PC-3 (cell line): ENCODE data around the gene PIGV. TPM values are rescaled to one million over a fixed set of nuclear protein-coding genes. Genes with fewer than 3 reads are reported as not detected.

Experiments
- ATAC-seq: fragments of 200-7000 bp; cut with Tn5 transposase; 2 replicates; pipeline ENCODE4 v1.9.1; 2020; ENCODE audit warnings: mild to moderate bottlenecking, moderate library complexity
- BruUV-seq: library from RNA; stranded (reverse); fragments of 400-500 nt; replicated peaks from 2 replicates; lab custom pipeline; 2021; lab: Mats Ljungman, UMichigan
- CTCF ChIA-PET: fragments of 300-600 bp; sonication (Branson Sonifier 250); formaldehyde crosslinking; loops from one replicate; lab custom pipeline; 2022; ENCODE audit warnings: antibody characterized with exemption; lab: Charles Lee
- POLR2A ChIA-PET: fragments of 300-600 bp; sonication (Branson Sonifier 250); formaldehyde crosslinking; loops from one replicate; lab custom pipeline; 2022; ENCODE audit warnings: antibody characterized with exemption; ENCODE audit not compliant: unreplicated experiment; lab: Charles Lee
- DNase-seq: peaks from one replicate; pipeline ENCODE4 v3.0.0-alpha.2; 2015
- H2AFZ ChIP-seq: fragments of 300-600 bp; sonication (generic); 2 replicates; pipeline ENCODE4 v1.6.0; 2016; ENCODE audit warnings: antibody characterized with exemption, low read length
- H3F3A ChIP-seq: fragments of 300-600 bp; sonication (generic); one replicate; pipeline ENCODE4 v1.6.0; 2017; ENCODE audit warnings: antibody characterized with exemption, low read length, control low read depth, mild to moderate bottlenecking; ENCODE audit not compliant: unreplicated experiment
- H3K27ac ChIP-seq: fragments of 300-600 bp; sonication (generic); 2 replicates; pipeline ENCODE4 v1.5.1; 2016; ENCODE audit warnings: mild to moderate bottlenecking, low read length
- H3K27me3 ChIP-seq: fragments of 300-600 bp; sonication (generic); 2 replicates; pipeline ENCODE4 v1.6.1; 2016; ENCODE audit warnings: low read length, mixed read lengths
- H3K36me3 ChIP-seq: fragments of 300-600 bp; sonication (generic); 2 replicates; pipeline ENCODE4 v1.6.1; 2016; ENCODE audit warnings: low read depth, mixed run types, low read length, mixed read lengths
- H3K4me1 ChIP-seq: fragments of 300-600 bp; sonication (generic); 2 replicates; pipeline ENCODE4 v1.5.1; 2016; ENCODE audit warnings: low read length; ENCODE audit not compliant: insufficient read depth
- H3K4me2 ChIP-seq: fragments of 300-600 bp; sonication (generic); 2 replicates; pipeline ENCODE4 v1.6.0; 2016; ENCODE audit warnings: low read length
- H3K4me3 ChIP-seq: fragments of 300-600 bp; sonication (generic); 2 replicates; pipeline ENCODE4 v1.5.1; 2016; ENCODE audit warnings: mild to moderate bottlenecking, low read length, mixed read lengths
- H3K79me2 ChIP-seq: fragments of 300-600 bp; sonication (generic); 2 replicates; pipeline ENCODE4 v1.6.1; 2017; ENCODE audit warnings: low read length, mixed read lengths
- H3K9ac ChIP-seq: fragments of 300-600 bp; sonication (generic); 2 replicates; pipeline ENCODE4 v1.6.0; 2016; ENCODE audit warnings: mild to moderate bottlenecking, low read length
- H3K9me2 ChIP-seq: fragments of 300-600 bp; sonication (generic); replicated peaks from 2 replicates; pipeline ENCODE4 v1.6.1; 2016; ENCODE audit warnings: mixed run types, low read length, mixed read lengths
- H3K9me3 ChIP-seq: fragments of 300-600 bp; sonication (generic); 2 replicates; pipeline ENCODE4 v1.6.1; 2016; ENCODE audit warnings: low read length, mixed read lengths
- H4K20me1 ChIP-seq: fragments of 300-600 bp; sonication (generic); 2 replicates; pipeline ENCODE4 v1.6.1; 2016; ENCODE audit warnings: low read length, mixed read lengths
- EZH2 ChIP-seq: fragments of 300-600 bp; sonication (generic); IDR thresholded peaks from one replicate; pipeline ENCODE4 v1.6.1; 2017; ENCODE audit warnings: antibody characterized with exemption, mild to moderate bottlenecking, low read length; ENCODE audit not compliant: unreplicated experiment
- EZH2phosphoT487 ChIP-seq: fragments of 300-600 bp; sonication (generic); IDR thresholded peaks from 2 replicates; pipeline ENCODE4 v1.6.1; 2018; ENCODE audit warnings: mild to moderate bottlenecking, antibody characterized with exemption, low read length, borderline replicate concordance
- intact Hi-C: fragments of 100-400 bp; cut with micrococcal nuclease; formaldehyde crosslinking; loops from 2 replicates; pipeline ENCODE4 v1.9.0; 2023
- total RNA-seq: library from RNA; depleted of rRNA; stranded (reverse); fragments of >200 nt; gene quantifications from 2 replicates; pipeline ENCODE4 v1.2.3, GENCODE V29; 2014
- TF ChIP-seq, protein P1 (sequence below): fragments of 300-600 bp; sonication (generic); conservative IDR thresholded peaks from 2 replicates; pipeline ENCODE4 v1.5.1; 2017; ENCODE audit warnings: antibody characterized with exemption, low read depth, mild to moderate bottlenecking, low read length

The PIGV gene
- total RNA-seq, 1 experiment from 2014 or later, result 6.0 TPM

DNA sequence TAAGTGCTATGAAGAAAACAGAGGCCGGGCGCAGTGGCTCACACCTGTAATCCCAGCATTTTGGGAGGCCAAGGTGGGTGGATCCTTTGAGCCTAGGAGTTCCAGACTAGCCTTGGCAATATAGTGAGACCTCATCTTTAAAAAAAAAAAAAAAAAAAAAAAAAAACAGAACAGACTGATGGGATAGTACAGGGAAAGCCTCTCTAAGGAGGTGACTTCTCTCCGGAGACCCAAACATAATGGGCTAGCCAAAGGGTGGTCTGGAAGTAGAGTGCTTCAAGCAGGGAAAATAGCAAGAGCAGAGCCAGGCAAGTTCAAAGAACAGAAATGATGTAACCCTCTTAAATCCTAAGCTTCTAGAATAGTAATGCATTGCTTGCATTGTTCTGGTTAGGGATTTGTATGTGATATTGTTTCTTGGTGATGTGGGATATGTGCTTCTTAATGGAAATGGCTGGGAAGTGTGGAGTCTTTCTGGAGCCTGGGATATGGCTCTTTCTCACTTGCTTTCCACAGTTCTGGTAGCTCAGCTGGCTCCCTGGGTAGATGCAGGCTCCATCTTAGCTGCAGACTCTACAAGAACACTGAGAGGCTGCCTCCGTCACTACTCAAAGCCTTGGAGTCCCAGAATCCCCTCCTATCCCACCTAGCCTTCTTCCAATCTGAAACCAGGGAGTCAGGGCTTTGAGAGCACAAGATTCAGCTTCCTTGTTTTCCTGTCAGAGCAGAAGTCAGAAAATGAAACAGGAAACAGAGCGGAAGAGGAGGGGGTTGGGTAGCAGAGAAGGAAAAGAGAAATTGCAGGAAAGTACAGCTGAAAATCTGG, 1.9 kb upstream of the PIGV start:
- intact Hi-C loops, result loop anchor here (5.0 kb wide), 1 partner anchor 76 kb away; the partner anchor contains the start of gene SFN
- H3K4me1 ChIP-seq, result peaks cover 55% of the 10 kb centered on the region
- peak overlapping the region; percentile 90; the same call in 1 of the 2 replicates for H3K27ac ChIP-seq
- no peaks in the 10 kb centered on the region for H3K9me3 ChIP-seq
- BruUV-seq, result no TSS peak
- H3K79me2 ChIP-seq, result peaks cover 8% of the 10 kb centered on the region; the same call in 1 of the 2 replicates
- H3F3A ChIP-seq, result peaks cover 4% of the 10 kb centered on the region
- H3K27me3 ChIP-seq, result no peaks in the 10 kb centered on the region
- no peaks in the 10 kb centered on the region for H4K20me1 ChIP-seq
- H3K4me3 ChIP-seq, result no peak overlapping the region
- ATAC-seq (no peak), DNase-seq (no peak)
- CTCF ChIA-PET, result interaction anchor here (0.5 to 1.0 kb wide), 2 partner anchors 81 to 108 kb away, joined by 4 read pairs; no protein-coding TSS in a partner anchor
- TF ChIP-seq, protein P1, sequence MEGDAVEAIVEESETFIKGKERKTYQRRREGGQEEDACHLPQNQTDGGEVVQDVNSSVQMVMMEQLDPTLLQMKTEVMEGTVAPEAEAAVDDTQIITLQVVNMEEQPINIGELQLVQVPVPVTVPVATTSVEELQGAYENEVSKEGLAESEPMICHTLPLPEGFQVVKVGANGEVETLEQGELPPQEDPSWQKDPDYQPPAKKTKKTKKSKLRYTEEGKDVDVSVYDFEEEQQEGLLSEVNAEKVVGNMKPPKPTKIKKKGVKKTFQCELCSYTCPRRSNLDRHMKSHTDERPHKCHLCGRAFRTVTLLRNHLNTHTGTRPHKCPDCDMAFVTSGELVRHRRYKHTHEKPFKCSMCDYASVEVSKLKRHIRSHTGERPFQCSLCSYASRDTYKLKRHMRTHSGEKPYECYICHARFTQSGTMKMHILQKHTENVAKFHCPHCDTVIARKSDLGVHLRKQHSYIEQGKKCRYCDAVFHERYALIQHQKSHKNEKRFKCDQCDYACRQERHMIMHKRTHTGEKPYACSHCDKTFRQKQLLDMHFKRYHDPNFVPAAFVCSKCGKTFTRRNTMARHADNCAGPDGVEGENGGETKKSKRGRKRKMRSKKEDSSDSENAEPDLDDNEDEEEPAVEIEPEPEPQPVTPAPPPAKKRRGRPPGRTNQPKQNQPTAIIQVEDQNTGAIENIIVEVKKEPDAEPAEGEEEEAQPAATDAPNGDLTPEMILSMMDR, result no peak
- TF ChIP-seq EZH2 (no peak), EZH2phosphoT487 (no peak)
- H3K4me2 ChIP-seq, result no peak overlapping the region
- no peaks in the 10 kb centered on the region for H3K9me2 ChIP-seq
- H3K36me3 ChIP-seq, result peaks cover 23% of the 10 kb centered on the region
- POLR2A ChIA-PET, result interaction anchor here (0.6 kb wide), 2 partner anchors 87 to 910 kb away, joined by 4 to 5 read pairs; partner anchors contain the start of gene PAQR7
- no peak overlapping the region for H2AFZ ChIP-seq
- H3K9ac ChIP-seq, result no peak overlapping the region

DNA sequence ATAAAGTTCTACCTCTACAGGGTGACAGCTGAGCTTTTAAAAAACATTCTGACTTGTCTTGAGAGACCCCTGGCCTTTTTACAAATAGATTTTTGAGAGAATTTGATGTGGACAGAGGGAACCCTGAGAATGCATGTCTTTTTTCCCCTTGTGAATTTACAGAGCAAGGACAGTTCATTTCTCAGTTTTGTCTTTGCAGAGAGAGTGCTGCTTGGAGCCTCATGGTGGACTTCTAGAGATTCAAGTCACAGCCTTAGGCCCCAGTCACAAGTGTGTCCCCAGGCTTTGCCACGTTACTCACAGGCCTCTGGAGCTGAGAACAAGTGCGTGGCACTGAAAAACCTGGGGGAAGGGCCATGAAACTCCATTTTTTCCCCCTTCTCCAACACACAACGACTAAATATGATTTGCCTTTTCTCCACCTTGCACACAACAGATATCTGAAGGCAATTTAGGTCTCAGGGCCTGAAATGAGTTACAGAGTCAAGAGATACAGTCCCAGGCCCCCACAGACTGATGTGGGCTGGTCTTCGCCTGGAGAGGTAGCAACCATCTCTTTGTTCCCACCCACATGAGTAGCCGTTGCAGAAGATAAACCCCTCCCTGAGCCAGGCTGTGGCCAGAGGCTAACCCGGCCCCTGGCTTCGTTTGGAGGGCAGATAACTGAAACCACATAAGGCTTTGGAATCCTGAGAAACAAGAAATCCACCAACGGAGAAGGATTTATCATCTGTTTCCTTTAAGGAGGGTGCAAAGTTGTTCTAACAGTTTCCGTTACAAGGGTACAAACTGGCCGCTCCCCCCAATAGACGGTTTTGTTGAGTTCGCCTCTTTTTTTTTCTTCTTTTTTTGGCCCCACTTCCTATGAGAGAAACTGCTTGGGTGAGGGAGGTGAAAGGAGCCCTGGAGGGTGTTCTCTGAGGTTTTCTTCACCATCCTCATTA, 1.0 kb upstream of the PIGV start:
- H3K79me2 ChIP-seq, result peaks cover 8% of the 10 kb centered on the region; the same call in 1 of the 2 replicates
- no peaks in the 10 kb centered on the region for H3K9me3 ChIP-seq
- H4K20me1 ChIP-seq, result no peaks in the 10 kb centered on the region
- H3K9me2 ChIP-seq, result no peaks in the 10 kb centered on the region
- intact Hi-C loops, result loop anchor here (5.0 kb wide), 1 partner anchor 76 kb away; the partner anchor contains the start of gene SFN
- no TSS peak for BruUV-seq
- no peaks in the 10 kb centered on the region for H3K27me3 ChIP-seq
- peak overlapping the region; percentile 90 for H3K27ac ChIP-seq
- H3K9ac ChIP-seq, result peak overlapping the region; percentile 93
- ATAC-seq, result peak; percentile 5; the same call in 1 of the 2 replicates
- peaks cover 4% of the 10 kb centered on the region for H3F3A ChIP-seq
- peak overlapping the region; percentile 98 for H2AFZ ChIP-seq
- peaks cover 16% of the 10 kb centered on the region for H3K36me3 ChIP-seq
- POLR2A ChIA-PET, result interaction anchor here (0.6 kb wide), 2 partner anchors 88 to 911 kb away, joined by 4 to 5 read pairs; partner anchors contain the start of gene PAQR7
- H3K4me3 ChIP-seq, result peak overlapping the region; percentile 77
- TF ChIP-seq EZH2phosphoT487 (no peak), EZH2 (no peak)
- TF ChIP-seq, protein P1, result no peak
- peak overlapping the region; percentile 92 for H3K4me2 ChIP-seq
- CTCF ChIA-PET, result interaction anchor here (1.0 kb wide), 1 partner anchor 109 kb away, joined by 4 read pairs; no protein-coding TSS in a partner anchor
- peaks cover 55% of the 10 kb centered on the region for H3K4me1 ChIP-seq
- DNase-seq, result peak; percentile 39
